HFF-Myc (cell line): Measurements from ENCODE around the gene CRYBG1.

ENCODE experiments used
- DNase-seq: peaks from one replicate; pipeline ENCODE4 v3.0.0-alpha.2; 2011; ENCODE audit warnings: low read depth; ENCODE audit errors: extremely low read depth
- H3K4me3 ChIP-seq: replicated peaks from 2 replicates; pipeline ENCODE4 v1.5.1; 2011; ENCODE audit warnings: low read depth, mild to moderate bottlenecking, control low read depth, low read length
- TF ChIP-seq, protein P1 (sequence below): IDR thresholded peaks from 2 replicates; pipeline ENCODE4 v1.5.1; 2012; ENCODE audit warnings: mild to moderate bottlenecking, low read depth, low read length, control low read depth; ENCODE audit errors: missing control alignments

Gene CRYBG1

DNA sequence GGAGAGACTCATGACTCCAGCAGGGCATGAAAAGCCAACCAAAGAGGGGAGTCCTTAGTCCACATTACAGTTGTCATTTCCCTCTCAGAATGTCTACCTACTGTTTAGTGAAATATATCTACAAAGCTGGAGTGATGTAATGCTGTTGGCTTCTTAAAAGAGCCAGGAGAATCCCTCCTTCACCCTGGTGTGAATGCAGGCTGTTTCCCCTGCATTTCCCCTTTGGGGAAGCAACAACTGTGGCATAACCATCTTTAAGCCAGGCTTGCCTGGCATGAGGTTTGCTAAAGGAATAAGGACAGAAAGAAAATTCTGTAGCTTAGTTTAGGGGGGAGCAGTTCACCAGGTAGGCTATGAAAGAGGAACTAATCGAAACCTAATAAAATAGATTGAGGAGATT lies 129.5 kb downstream of the CRYBG1 start:
- TF ChIP-seq, protein P1, sequence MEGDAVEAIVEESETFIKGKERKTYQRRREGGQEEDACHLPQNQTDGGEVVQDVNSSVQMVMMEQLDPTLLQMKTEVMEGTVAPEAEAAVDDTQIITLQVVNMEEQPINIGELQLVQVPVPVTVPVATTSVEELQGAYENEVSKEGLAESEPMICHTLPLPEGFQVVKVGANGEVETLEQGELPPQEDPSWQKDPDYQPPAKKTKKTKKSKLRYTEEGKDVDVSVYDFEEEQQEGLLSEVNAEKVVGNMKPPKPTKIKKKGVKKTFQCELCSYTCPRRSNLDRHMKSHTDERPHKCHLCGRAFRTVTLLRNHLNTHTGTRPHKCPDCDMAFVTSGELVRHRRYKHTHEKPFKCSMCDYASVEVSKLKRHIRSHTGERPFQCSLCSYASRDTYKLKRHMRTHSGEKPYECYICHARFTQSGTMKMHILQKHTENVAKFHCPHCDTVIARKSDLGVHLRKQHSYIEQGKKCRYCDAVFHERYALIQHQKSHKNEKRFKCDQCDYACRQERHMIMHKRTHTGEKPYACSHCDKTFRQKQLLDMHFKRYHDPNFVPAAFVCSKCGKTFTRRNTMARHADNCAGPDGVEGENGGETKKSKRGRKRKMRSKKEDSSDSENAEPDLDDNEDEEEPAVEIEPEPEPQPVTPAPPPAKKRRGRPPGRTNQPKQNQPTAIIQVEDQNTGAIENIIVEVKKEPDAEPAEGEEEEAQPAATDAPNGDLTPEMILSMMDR: no peak
- H3K4me3 ChIP-seq: no peak overlapping the region
- no peak for DNase-seq

GRCh38 chr6:106490436-106490835 lies 129.9 kb downstream of the CRYBG1 start:
- DNase-seq: no peak
- TF ChIP-seq, protein P1: no peak
- no peak overlapping the region for H3K4me3 ChIP-seq

DNA sequence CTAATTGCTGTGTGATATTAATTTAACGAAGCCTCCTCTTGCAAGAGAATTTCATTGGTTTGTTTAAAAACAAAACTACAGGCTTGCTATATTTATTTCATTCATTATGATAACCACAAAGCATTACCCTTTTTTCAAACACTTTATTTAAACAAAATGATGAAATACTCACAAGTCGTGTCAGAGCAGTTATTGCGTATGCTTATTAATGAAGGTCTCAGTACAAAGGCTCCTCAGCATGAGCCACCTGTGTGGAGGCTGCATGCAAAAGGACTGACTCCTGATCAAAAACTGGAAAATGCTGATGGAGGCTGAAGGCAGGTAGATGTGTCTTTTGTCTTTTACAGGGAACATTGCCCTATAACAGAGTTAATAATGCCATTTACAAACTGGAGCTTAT lies 130.5 kb downstream of the CRYBG1 start:
- TF ChIP-seq, protein P1: no peak
- DNase-seq: no peak
- no peak overlapping the region for H3K4me3 ChIP-seq

- no peak overlapping the region for H3K4me3 ChIP-seq
- no peak for DNase-seq
- TF ChIP-seq, protein P1: no peak
Measured at GRCh38 chr6:106495014-106495413, 134.5 kb downstream of the CRYBG1 start.

GRCh38 chr6:106496823-106497222 lies 136.3 kb downstream of the CRYBG1 start:
- TF ChIP-seq, protein P1: no peak
- DNase-seq: no peak
- no peak overlapping the region for H3K4me3 ChIP-seq

DNA sequence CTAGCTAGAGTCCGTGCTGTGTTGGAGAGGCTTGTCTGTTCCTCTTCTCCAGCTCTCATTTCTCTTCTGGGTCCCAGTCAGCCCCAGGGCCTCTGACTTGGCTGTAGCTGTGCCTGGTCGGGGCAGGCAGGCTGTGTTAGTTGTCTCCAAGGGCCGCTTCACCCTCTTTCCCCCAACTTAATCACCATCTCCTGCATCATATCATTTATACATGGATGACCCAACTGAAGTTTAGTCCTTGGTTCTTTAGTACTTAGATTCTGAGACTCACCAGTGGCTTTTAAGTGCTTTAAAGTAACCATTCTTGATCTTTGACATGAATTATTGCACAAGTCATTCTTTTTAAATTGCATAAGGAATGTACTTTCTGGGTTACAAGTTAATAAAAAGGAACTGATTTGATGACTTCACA lies 141.4 kb downstream of the CRYBG1 start:
- no peak for DNase-seq
- TF ChIP-seq, protein P1: no peak
- H3K4me3 ChIP-seq: no peak overlapping the region

- TF ChIP-seq, protein P1: no peak
- no peak for DNase-seq
- no peak overlapping the region for H3K4me3 ChIP-seq
Measured at GRCh38 chr6:106502559-106502958, 142.0 kb downstream of the CRYBG1 start.
